EL (cell line): ENCODE data around the gene THTPA.
"Not testable (repeated sequence)": the region's sequence is repeated elsewhere in the genome, so short reads cannot be mapped to it uniquely, and the experiment has no call there.

Source experiments
- DNase-seq: peaks from one replicate; pipeline ENCODE4 v3.0.0-alpha.2; 2016

The THTPA gene

GRCh38 chr14:23584527-23585203 is 28.6 kb downstream of the THTPA start:
- not testable (repeated sequence) for DNase-seq

DNA sequence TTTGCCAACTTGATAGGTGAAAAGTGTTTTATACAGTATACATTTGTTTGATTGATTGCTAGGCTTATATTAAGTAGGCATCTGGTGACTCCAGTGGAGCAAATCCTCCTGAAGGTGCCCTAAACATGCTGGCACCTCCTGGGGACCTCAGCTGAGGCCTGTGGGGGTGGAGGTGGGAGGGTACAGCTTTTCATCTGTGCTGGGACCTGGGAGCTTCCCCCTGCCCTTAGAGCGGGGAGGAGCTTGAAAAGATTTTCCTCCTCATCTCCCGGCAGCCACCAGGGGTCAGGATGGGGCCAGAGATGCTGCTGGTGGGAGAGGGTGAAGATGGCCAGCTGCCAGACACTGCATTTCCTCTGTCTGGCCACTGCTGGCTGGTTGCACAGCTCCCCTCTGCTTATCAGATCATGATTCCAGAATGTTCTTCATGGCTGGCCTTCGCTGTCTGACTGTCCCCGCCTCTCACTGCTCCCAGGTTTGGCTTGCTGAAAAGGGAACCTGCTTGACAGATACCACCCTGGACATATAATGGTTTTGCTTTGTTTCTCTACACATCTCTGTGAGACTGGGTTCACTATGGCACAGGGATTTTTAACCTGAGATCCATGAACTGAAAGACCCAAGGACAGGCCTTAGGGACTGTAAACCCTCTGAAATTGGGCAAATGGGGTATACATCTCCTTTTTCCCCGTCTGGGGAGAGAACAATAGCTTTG is 33.0 kb downstream of the THTPA start:
- DNase-seq = peak; percentile 85

- no peak for DNase-seq
These were observed 33.5 kb downstream of the THTPA start for GRCh38 chr14:23589606-23590005.

DNA sequence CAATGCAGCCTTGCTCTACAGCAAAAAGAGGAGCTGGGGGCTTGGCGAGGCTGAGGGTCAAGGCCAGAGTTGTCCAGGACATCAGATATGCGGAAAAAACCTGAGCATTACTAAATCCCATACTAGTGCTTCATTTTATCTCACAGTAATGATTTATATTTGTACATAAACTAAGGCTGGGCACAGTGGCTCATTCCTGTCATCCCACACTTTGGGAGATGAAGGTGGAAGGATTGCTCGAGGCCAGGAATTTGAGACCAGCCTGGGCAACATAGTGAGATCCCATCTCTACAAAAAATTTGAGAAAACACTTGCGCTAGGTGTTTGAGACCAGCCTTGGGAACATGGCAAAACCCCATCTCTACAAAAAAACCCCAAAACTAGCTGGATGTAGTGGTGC is 34.1 kb downstream of the THTPA start:
- DNase-seq = no peak

DNA sequence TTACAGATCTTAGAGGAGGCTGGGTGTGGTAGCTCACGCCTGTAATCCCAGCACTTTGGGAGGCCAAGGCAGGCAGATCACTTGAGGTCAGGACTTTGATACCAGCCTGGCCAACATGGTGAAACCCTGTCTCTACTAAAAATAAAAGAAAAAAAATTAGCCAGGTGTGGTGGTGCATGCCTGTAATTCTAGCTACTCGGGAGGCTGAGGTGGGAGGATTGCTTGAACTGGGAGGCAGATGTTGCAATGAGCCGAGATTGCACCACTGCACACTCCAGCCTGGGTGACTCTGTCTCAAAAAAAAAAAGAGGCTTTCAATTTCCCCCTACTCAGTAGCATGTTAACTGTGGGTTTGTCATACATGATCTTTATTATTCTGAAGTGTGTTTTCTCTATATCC is 38.1 kb downstream of the THTPA start:
- not testable (repeated sequence) for DNase-seq

DNA sequence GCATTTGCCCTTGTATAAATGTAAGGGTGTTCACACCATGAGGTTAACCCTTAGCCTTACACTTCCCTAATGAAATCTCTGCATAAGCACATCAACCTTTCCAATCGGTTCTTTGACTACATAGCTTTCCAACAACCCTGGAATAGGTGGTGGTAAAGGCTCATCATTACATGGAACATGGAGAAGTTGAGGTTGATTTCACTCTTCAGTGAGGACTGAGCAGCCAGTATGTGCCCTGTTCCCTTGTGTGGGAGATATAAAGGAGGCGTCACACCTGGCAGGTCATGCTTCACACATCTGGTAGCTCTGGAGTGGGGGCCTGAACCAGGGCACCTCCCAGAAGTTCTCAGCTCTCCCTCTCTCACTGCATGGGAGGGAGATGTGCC is 44.2 kb downstream of the THTPA start:
- no peak for DNase-seq

DNA sequence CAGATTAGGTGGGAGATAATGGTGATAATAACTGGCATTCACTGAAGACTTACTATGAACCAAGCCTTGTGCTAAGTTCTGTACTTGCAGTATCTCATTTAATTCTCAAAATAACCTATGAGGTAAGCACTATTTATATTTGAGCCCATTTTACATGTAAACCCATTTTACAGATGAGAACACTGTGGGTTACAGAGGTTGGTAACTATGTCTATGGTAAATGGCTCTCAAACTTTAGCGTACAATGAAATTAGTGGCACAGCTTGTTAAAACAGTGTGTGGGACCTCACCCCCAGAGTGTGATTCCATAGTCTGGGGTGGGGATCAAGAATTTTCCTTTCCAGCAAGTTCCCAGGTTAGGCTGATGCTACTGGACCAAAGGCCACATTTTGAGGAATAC is 44.7 kb downstream of the THTPA start:
- DNase-seq = no peak

DNA sequence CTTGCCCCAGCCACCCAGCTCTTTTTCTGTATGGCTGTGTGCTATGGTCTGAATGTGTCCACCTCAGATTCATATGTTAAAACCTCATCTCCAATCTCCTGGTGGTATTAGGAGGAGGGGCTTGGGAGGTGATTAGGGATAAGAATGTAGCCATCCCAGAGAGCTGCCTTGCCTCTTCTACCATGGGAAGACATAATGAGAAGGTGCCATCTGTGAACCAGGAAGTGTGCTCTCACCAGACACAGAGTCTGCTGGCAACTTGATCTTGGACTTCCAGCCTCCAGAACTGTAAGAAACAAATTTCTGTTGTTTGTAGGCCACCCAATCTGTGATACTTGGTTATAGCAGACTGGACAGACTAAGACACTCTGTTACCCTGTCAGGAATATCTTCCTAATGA is 45.4 kb downstream of the THTPA start:
- no peak for DNase-seq

GRCh38 chr14:23601845-23602180 is 45.7 kb downstream of the THTPA start:
- no peak for DNase-seq

- no peak for DNase-seq
These were observed 46.4 kb downstream of the THTPA start for GRCh38 chr14:23602181-23603095.

- DNase-seq = no peak
These were observed 47.0 kb downstream of the THTPA start for GRCh38 chr14:23603103-23603502.

DNA sequence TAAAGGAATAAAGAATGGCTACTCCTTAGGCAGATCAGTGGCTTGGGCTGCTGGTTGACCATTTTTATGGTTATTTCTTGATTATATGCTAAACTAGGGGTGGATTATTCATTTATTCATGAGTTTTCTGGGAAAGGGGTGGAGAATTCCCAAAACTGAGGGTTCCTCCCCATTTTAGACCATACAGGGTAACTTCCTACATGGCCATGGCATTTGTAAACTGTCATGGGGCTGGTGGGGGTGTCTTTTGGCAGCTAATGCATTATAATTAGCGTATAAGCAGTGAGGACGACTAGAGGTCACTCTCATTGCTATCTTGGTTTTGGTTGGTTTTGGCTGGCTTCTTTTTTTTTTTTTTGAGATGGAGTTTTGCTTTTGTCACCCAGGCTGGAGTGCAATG is 48.1 kb downstream of the THTPA start:
- no peak for DNase-seq

GRCh38 chr14:23604675-23605170 is 48.7 kb downstream of the THTPA start:
- DNase-seq = no peak

- no peak for DNase-seq
These were observed 50.0 kb downstream of the THTPA start for GRCh38 chr14:23605931-23606585.

- no peak for DNase-seq
These were observed 52.4 kb downstream of the THTPA start for GRCh38 chr14:23608454-23608853.

GRCh38 chr14:23609001-23609400 is 52.9 kb downstream of the THTPA start:
- no peak for DNase-seq

- not testable (repeated sequence) for DNase-seq
These were observed 53.5 kb downstream of the THTPA start for GRCh38 chr14:23609411-23610089.
